NCI-H146 treated with DMSO at 0.1 percent for 48 hours (cell line): Measurements from ENCODE around the gene CCL11.
"Not testable (repeated sequence)": the region's sequence is repeated elsewhere in the genome, so short reads cannot be mapped to it uniquely, and the experiment has no call there.

Source experiments
- DNase-seq: peaks from one replicate; lab custom pipeline; 2025; ENCODE audit not compliant: unreplicated experiment; lab: John Stamatoyannopoulos, UW

The CCL11 gene

GRCh38 chr17:34306466-34306865 is 20.9 kb downstream of the CCL11 start:
- no peak for DNase-seq

GRCh38 chr17:34307110-34307509 is 21.6 kb downstream of the CCL11 start:
- DNase-seq = no peak

- DNase-seq = no peak
Observed at GRCh38 chr17:34308371-34308770, 22.8 kb downstream of the CCL11 start.

GRCh38 chr17:34311291-34311690 is 25.7 kb downstream of the CCL11 start:
- DNase-seq = no peak

GRCh38 chr17:34312080-34312479 is 26.5 kb downstream of the CCL11 start:
- no peak for DNase-seq

GRCh38 chr17:34313164-34313563 is 27.6 kb downstream of the CCL11 start:
- DNase-seq = no peak

GRCh38 chr17:34314279-34314678 is 28.7 kb downstream of the CCL11 start:
- DNase-seq = no peak

GRCh38 chr17:34318474-34318873 is 32.9 kb downstream of the CCL11 start:
- DNase-seq = no peak

- DNase-seq = no peak
Observed at GRCh38 chr17:34319039-34319483, 33.5 kb downstream of the CCL11 start, which contains the start of gene CCL8. Gene CCL8, plus strand, starts transcription at chr17:34319435. Its CDS starts 67 bp downstream, at chr17:34319502.

- DNase-seq = no peak
Observed at GRCh38 chr17:34321964-34322363, 36.4 kb downstream of the CCL11 start.

- DNase-seq = not testable (repeated sequence)
Observed at GRCh38 chr17:34327580-34327979, 42.0 kb downstream of the CCL11 start.

GRCh38 chr17:34337701-34338100 is 52.2 kb downstream of the CCL11 start:
- DNase-seq = no peak
